NCI-H2171 (cell line): Measurements from ENCODE around the gene PCOLCE2.

Source experiments
- DNase-seq: peaks from one replicate; lab custom pipeline; 2025; lab: John Stamatoyannopoulos, UW

The PCOLCE2 gene

GRCh38 chr3:142808103-142808917 lies 80.6 kb downstream of the PCOLCE2 start:
- DNase-seq: no peak

- no peak for DNase-seq
Observed at GRCh38 chr3:142802891-142803290, 86.0 kb downstream of the PCOLCE2 start.

GRCh38 chr3:142801746-142802145 lies 87.1 kb downstream of the PCOLCE2 start:
- no peak for DNase-seq

DNA sequence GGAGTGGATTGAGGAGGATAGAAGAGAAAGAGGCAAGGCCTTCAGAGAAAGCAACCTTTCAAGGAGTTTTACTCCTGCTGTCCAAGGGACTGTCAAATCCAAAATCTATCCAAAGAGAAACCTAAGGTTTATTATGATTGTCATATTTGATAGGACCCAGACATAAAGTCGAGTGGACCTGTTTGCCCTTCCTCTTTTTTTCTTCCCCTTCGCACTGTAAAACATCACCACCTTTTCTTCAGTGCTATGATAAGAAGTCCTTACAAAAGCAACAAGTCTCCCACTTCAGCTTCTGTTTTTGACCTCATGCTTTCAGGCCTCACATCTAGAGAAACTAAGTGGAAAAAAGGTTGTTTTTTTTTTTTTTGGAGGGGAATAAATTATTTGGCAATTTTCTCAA lies 92.1 kb downstream of the PCOLCE2 start:
- no peak for DNase-seq

- no peak for DNase-seq
Observed at GRCh38 chr3:142795332-142795731, 93.6 kb downstream of the PCOLCE2 start.

DNA sequence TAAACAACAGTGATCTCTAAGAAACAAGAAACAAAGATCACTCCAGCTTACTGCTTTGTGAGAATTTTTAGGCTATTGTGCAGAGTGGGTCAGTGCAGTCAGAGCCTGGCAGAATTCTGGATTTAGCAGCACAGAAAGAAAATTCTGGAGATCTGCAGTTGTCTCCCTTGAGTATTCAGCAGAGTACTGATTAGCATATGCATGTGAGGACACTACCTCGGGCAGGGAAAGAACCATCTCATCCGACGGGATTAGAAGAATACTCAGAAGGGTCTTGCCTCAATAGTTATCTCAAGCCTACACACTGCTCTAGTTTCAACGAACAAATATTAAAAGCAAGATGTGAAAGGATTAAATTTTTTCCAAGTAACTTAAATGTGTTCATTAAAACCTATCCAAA lies 94.4 kb downstream of the PCOLCE2 start:
- DNase-seq: no peak

DNA sequence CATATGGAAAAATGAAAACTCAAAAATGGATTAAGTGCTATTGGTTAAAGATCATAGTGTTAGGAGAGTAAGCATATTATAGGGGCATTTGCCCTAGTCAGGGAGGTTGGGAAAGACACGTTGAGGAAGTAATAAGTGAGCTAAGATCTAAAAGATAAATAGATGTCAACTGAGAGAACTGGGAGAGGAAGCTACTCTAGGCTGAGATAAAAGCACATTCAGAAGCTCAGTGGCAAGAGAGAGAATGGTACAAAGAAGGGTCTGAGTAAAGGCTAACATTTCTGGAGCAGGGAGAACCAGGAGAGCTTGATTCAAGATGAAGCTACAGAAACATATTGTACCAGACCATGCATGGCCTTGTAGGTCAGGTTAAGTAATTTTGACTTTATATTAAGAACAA lies 101.2 kb downstream of the PCOLCE2 start:
- DNase-seq: no peak

DNA sequence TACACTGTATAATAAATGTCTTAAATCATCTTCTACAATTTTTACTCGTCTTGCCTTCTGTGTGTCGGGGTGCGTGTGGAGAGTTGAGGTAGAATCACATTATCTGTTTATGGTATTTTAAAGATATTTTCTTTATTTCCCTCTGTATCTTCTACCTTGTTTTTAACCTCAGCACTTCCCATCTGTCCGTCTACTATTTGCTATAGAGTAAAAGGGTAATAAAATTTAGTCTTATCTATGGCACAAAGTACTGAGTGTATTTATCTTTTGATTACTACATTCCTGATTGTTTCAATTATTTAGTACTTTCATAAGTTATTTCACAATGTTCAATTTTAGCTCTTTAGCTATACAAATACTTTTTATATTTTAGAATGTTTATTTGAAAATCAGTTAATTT lies 102.9 kb downstream of the PCOLCE2 start:
- no peak for DNase-seq

DNA sequence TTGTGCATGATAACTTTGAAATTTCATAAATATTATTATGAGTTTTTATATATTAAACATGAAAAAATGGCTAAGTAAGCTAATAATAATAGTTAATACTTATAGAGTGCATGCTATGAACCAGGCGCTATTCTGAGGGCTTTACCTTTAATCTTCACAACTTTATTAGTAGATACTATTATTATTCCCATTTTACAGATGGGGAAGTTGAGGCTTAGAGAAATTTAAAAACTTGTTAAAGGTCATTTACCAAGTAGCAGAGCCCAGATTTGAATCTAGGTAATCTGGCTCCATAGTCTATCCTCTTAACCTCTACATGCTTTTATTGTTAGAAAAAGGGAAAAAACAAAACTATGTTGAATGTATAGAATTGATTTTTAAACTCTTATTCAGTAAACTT lies 104.7 kb downstream of the PCOLCE2 start:
- DNase-seq: no peak

DNA sequence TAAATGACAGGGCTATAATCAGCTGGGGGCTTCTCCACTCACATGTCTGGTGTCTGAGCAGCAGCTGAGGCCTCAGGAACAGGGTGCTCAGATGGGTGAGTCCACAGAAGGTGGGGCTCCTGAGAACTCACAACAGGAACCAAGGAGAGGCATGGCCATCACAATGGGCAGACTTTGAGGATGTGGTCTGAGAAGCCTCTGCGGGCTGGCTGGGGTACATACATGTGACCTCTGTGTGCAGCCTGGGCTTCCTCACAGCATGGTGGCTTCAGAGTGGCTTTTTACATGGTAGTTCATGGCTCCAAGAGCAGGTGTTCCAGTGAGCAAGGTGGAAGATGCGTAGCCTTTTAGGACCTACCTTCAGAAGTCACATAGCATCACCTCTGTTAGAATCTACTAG lies 106.3 kb downstream of the PCOLCE2 start:
- no peak for DNase-seq

- no peak for DNase-seq
Observed at GRCh38 chr3:142779591-142779990, 109.3 kb downstream of the PCOLCE2 start.

DNA sequence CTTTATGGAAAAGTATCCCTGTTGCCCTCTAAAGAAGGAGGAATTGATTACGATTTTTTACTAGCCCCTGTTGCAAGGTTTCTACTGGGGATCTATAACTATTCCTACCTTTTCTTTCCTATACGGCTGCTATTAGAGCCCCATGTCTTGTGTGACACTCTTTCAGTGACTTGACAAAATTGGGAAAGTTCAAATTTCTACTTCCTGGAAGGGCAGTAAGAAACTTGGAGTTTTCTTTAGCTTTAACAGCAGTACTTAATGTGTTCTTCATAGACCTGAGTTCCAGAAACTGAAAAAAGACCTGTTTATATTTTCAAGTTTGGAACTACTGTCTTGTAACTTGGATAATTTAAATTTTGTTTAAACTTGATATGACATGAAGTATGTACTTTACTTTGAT lies 110.3 kb downstream of the PCOLCE2 start:
- DNase-seq: no peak

- no peak for DNase-seq
Observed at GRCh38 chr3:142777927-142778326, 111.0 kb downstream of the PCOLCE2 start.

- DNase-seq: no peak
Observed at GRCh38 chr3:142768338-142768737, 120.5 kb downstream of the PCOLCE2 start.
